Spleen (tissue), 7 donors: Measurements from ENCODE around the gene BCL2L11.
A peak's percentile ranks its signal among the peaks of the same experiment; 100 is the strongest.

ENCODE experiments used
- CTCF ChIP-seq, 11 experiments: fragments of 200-600 bp in 7 of 11; fragments of 450-650 bp in 4 of 11; sonication (generic) in 4 of 11; IDR thresholded peaks in 8 of 11; conservative IDR thresholded peaks in 3 of 11; 1 replicate in 7 of 11; 2 replicates in 4 of 11; pipeline versions ENCODE4 v1.4.0 to v1.8.0; 2016 to 2021; ENCODE audit warnings: antibody characterized with exemption in 11 of 11, inconsistent platforms in 4 of 11, mild to moderate bottlenecking in 1 of 11
- POLR2A ChIP-seq, 3 donors: fragments of 450-650 bp; IDR thresholded peaks; one replicate each; pipeline ENCODE4 v1.5.1; 2017; ENCODE audit warnings: antibody characterized with exemption in 3 of 3, mild to moderate bottlenecking in 1 of 3
- POLR2AphosphoS5 ChIP-seq, 3 donors: sonication (generic); formaldehyde crosslinking; IDR thresholded peaks; one replicate each; pipeline ENCODE4 v1.5.1; 2017; ENCODE audit warnings: antibody characterized with exemption in 3 of 3
- donor health status: DM: no; HTN: no; CAD: no; lungs with moderate emphysema.
- donor health status: DM: no; HTN: no; CAD: no.
- donor health status: DM: no; HTN: no; CAD: no.

GRCh38 chr2:111157071-111157661, 36.5 kb downstream of the BCL2L11 start:
- TF ChIP-seq CTCF (IDR thresholded peaks at IDR 0.05 in 8 of 11, conservative IDR thresholded peaks at IDR 0.05 in 3 of 11) = no peak
- TF ChIP-seq POLR2AphosphoS5 (IDR thresholded peaks at IDR 0.05) = peak in 2 of 3 donors; percentile 32 to 43
- no peak for TF ChIP-seq POLR2A (IDR thresholded peaks at IDR 0.05)
